ENCODE measurements around the gene DPT.

Gene DPT

GRCh38 chr1:168735974-168736373 lies 7.0 kb upstream of the DPT start:
- no peak for DNase-seq (ENCODE audit: low read depth)

GRCh38 chr1:168734946-168735345 lies 5.9 kb upstream of the DPT start:
- DNase-seq (ENCODE audit: low read depth), result no peak

GRCh38 chr1:168734271-168734670 lies 5.3 kb upstream of the DPT start:
- DNase-seq (ENCODE audit: low read depth), result no peak

GRCh38 chr1:168733241-168733640 lies 4.2 kb upstream of the DPT start:
- no peak for DNase-seq (ENCODE audit: low read depth)

GRCh38 chr1:168732736-168733135 lies 3.7 kb upstream of the DPT start:
- DNase-seq (ENCODE audit: low read depth), result no peak

- DNase-seq (ENCODE audit: low read depth), result no peak
Measured at GRCh38 chr1:168731244-168731953, 2.4 kb upstream of the DPT start.

GRCh38 chr1:168729405-168729802 lies 398 bp upstream of the DPT start:
- no peak for DNase-seq (ENCODE audit: low read depth)

- no peak for DNase-seq (ENCODE audit: low read depth)
Measured at GRCh38 chr1:168726719-168727118, 2.3 kb downstream of the DPT start.

- no peak for DNase-seq (ENCODE audit: low read depth)
Measured at GRCh38 chr1:168726281-168726680, 2.7 kb downstream of the DPT start.

- DNase-seq (ENCODE audit: low read depth), result no peak
Measured at GRCh38 chr1:168725831-168726230, 3.2 kb downstream of the DPT start.

GRCh38 chr1:168725060-168725459 lies 3.9 kb downstream of the DPT start:
- no peak for DNase-seq (ENCODE audit: low read depth)

- DNase-seq (ENCODE audit: low read depth), result no peak
Measured at GRCh38 chr1:168723000-168723399, 6.0 kb downstream of the DPT start.

GRCh38 chr1:168720839-168721238 lies 8.2 kb downstream of the DPT start:
- no peak for DNase-seq (ENCODE audit: low read depth)

GRCh38 chr1:168719306-168720111 lies 9.5 kb downstream of the DPT start:
- DNase-seq (ENCODE audit: low read depth), result no peak

GRCh38 chr1:168717906-168718891 lies 10.8 kb downstream of the DPT start:
- no peak for DNase-seq (ENCODE audit: low read depth)

- no peak for DNase-seq (ENCODE audit: low read depth)
Measured at GRCh38 chr1:168714012-168714411, 15.0 kb downstream of the DPT start.

GRCh38 chr1:168709405-168710363 lies 19.3 kb downstream of the DPT start:
- DNase-seq (ENCODE audit: low read depth), result no peak

- no peak for DNase-seq (ENCODE audit: low read depth)
Measured at GRCh38 chr1:168708698-168709404, 20.2 kb downstream of the DPT start.

GRCh38 chr1:168706391-168706992 lies 22.5 kb downstream of the DPT start:
- DNase-seq (ENCODE audit: low read depth), result no peak
